Hematopoietic multipotent progenitor cell treated with erythropoietin and hydrocortisone succinate and interleukin-3 and kit ligand, for 6 days (in vitro differentiated cells): ENCODE data around the gene KAZN.
A peak's percentile ranks its signal among the peaks of the same experiment; 100 is the strongest.
"Not testable (repeated sequence)": the region's sequence is repeated elsewhere in the genome, so short reads cannot be mapped to it uniquely, and the experiment has no call there.

Experiments used
- DNase-seq: peaks from one replicate; pipeline ENCODE4 v3.0.0-alpha.2; 2015

Gene KAZN

DNA sequence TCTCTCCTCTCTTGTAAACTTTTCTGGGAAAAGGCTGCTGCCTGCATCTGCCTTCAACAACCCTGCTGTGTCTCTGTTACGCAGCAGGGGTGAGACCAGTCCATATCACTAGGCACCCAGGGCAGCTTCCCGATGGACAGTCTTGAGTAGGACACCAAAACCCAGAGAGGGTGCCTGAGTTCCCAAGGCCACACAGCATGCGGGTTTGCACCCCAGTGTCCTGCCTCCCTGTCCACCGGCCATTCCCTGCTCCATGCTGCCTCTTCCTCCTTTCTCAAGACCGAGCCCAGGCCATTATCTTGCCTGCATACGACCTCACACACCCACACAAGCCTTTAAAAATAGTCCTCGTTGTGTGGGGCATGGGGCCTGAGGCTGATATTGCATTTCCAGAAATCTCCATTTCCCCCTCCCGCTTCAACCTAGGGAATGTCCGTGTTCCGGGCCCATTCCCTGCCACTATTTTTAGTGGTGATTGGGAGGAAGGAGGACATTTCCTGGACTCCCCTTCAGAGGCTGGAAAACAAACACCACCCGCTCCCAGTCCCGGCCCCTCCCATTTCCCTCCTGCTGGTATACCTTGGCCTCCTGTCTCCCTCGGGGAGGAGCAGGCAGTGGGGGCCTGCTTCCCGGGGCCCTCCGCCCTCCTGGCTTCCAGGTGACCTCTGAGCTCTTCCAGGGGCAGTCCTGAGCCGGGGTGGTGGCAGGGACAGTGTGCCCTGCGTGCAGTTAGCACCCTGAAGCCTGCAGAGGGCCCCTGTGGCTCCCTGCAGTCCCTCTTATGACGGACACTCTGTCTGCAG is 422.7 kb downstream of the KAZN start:
- DNase-seq = no peak

- DNase-seq = no peak
Observed at GRCh38 chr1:15022048-15022447, 423.6 kb downstream of the KAZN start.

DNA sequence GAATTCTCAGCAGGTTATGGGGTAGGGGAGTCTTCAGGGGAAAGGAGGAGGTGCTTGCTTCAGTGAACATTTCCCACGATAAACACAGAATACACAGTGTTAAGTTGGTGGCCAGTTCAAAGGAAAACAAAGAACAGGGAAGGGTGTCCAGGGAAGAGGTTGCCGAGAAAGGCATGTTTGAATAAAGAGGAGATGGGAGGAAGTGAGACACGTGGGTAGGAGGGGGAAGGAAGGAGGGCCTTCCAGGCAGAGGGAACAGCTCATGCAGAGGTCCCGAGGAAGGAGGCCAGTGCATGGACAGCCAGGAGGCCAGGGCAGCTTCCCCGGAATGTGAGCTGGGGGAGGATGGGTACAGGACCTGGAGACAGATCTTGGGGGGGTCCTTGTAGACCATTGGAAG is 424.7 kb downstream of the KAZN start:
- DNase-seq = no peak

- DNase-seq = no peak
Observed at GRCh38 chr1:15023976-15024375, 425.5 kb downstream of the KAZN start.

DNA sequence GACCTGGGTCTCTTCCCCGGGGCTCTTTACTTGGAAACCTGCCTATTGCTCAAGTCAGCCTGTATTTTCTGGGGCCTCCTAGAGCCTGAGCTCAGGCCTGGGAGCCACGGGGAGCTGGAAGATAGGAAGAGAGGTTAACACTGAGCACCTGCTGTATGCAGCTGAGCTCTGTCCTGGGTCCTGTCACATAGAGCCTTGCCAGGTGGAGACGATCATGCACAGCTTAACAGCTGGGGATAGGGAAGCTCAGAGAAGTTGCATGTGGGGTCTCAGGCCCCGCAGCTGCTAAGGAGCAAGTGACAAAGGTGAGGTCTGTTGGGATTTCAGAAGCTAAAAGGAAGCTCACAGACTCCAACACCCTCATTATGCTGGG is 427.6 kb downstream of the KAZN start:
- no peak for DNase-seq

- peak; percentile 50 for DNase-seq
Observed at GRCh38 chr1:15027515-15027986, 429.1 kb downstream of the KAZN start.

GRCh38 chr1:15028102-15028501 is 429.6 kb downstream of the KAZN start:
- no peak for DNase-seq

DNA sequence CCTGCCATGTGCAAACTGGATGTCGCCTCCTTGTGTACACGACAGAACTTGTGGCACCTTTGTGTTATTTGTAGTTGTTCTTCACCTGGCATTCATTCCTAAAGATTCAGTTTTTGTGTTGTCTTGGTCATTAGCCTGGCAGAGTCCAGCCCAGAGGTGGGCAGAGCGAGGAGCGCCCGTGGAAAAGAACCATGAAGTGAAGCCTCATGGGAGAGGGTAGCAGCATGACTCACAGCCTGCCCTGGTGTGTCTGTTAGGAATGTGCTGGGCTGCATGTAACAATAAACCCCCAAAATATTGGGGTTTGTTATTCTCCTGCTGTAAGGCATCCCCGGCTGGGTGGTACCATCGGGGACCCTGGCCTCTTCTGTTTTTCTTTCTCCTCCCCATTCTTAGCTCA is 430.1 kb downstream of the KAZN start:
- no peak for DNase-seq

- no peak for DNase-seq
Observed at GRCh38 chr1:15029036-15029435, 430.6 kb downstream of the KAZN start.

- DNase-seq = no peak
Observed at GRCh38 chr1:15029786-15030185, 431.3 kb downstream of the KAZN start.

- DNase-seq = no peak
Observed at GRCh38 chr1:15031251-15031933, 432.9 kb downstream of the KAZN start.

DNA sequence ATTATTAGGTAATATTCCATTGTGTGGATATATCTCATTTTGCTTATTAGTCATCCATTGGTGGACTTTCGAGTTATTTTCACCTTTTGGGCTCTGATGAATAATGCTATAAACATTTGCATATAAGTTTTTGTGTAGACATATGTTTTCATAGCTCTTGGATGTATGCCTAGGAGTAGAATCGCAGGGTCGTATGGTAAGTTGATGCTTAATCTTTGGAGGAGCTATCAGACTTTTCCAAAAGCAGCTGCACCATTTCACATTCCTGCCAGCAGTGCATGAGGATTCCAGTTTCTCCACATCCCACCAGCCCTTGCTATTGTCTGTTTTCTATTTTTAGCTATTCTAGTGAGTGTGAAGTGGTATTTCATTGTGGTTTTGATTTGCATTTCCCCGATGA is 434.8 kb downstream of the KAZN start:
- no peak for DNase-seq

- DNase-seq = no peak
Observed at GRCh38 chr1:15034656-15035055, 436.2 kb downstream of the KAZN start.

DNA sequence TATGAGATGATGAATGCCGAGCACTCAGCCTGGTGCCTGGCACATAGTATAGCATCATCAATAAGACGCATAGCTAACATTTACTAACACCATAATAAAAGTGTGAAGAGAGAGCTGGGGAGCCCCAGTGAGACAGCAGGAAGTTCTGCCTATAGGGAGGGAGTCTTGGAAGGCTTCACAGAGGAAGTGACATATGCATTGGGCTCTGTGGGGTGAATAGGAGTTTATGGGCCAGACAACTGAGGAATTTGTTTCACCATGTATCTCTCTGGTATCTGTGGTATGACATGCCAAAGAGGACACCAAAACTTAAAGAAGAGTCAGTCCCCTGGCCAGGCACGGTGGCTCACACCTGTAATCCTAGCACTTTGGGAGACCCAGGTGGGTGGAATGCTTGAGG is 436.8 kb downstream of the KAZN start:
- DNase-seq = no peak

GRCh38 chr1:15036101-15036500 is 437.6 kb downstream of the KAZN start:
- DNase-seq = no peak

DNA sequence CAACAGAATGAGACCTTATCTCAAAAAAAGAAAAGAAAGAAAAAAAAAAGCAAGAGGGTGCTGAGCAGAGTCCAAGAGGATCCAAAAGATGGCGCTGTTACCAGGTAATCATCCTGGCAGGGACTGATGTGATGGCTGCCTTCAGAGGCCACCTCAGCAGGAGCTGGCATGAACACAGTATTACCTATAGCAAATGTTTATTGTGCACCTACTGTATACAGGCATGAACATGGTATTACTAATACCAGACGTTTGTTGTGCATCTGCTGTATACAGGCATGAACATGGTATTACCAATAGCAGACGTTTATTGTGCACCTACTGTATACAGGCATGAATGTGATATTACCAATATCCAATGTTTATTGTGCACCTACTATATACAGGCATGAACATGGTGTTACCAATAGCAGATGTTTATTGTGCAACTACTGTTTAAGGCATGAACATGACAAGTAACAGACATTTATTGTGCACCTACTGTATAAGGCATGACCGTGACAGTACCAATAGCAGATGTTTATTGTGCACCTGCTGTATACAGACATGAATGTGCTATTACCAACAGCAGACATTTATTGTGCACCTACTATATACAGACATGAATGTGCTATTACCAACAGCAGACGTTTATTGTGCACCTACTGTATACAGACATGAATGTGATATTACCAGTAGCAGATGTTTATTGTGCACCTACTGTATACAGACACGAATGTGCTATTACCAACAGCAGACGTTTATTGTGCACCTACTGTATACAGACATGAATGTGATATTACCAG is 439.9 kb downstream of the KAZN start:
- DNase-seq = peak; percentile 69

GRCh38 chr1:15039017-15039648 is 440.6 kb downstream of the KAZN start:
- no peak for DNase-seq

DNA sequence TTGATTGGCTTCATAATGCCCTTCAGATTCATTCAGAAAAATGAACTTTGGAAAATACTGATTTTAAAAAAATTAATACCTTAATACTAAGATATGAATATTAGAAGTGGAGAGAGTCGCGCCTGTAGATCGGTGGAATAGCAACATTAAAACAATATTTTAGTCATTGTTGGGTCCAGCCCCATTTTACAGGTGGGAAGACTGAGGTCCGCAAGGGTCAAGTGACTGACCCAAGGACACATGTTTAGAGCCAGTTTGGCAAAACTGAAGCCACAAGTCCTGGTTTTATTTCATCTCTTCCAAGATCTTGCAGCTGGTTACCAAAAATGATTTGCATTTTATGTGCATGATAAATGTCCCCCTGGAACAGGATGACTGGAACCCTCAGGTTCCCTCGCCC is 441.4 kb downstream of the KAZN start:
- no peak for DNase-seq

DNA sequence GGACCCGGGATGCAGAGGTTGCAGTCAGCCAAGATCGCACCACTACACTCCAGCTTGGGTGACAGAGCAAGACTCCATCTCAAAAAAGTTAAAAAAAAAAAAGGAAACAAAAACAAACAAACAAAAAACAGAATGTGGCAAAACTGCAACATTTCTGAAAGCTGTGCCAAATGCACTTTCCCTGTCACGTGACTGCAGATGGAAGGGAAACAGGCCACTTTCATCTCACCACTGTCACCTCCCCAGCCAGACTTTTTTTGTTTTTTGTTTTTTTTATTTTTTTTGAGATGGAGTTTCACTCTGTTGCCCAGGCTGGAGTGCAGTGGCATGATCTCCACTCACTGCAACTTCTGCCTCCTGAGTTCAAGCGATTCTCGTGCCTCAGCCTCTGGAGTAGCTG is 442.2 kb downstream of the KAZN start:
- DNase-seq = not testable (repeated sequence)

DNA sequence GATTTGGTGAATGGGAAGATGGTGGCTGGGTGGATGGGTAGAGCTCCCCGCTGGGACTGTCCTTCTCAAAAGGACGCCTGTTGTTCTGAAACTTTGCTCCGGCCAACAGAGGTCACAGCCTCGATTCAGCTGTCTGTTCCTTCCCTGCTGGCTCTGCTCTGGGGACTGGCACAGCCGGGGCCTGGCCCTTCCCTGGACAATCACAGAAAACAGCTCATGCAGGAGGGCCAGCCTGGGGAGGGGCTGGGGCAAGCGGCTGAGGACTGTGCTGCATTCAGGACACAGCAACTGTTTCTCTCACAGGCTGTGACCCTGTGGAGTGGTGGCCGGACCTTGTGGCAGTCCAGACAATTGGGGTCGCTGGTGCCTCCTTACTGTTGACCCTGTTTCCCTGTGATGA is 444.4 kb downstream of the KAZN start:
- DNase-seq = no peak

GRCh38 chr1:15043934-15044333 is 445.4 kb downstream of the KAZN start:
- DNase-seq = no peak

DNA sequence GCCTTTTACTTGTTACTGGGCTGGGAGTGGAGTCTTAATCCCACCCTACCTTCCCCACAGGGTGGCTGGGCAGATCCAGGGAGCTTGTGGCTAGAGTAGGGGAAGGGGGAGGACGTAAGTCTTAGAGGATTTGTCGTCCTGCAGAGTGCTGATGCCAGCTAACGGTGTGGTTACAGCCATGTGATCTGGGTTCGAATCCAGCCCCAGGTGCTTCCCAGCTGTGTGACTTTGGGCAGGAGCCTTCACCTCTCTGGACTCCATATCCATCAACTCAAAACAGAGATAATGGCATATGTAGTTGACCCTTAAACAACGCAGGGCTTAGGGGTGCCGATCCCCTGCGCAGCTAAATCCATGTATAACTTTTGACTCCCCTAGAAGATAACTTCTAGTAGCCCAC is 446.6 kb downstream of the KAZN start:
- no peak for DNase-seq

- DNase-seq = peak; percentile 83
Observed at GRCh38 chr1:15046487-15047165, 448.1 kb downstream of the KAZN start.
